Inflammatory macrophage (primary cell): Measurements from ENCODE around the gene BRI3BP.
A peak's percentile ranks its signal among the peaks of the same experiment; 100 is the strongest.
"Not testable (repeated sequence)": the region's sequence is repeated elsewhere in the genome, so short reads cannot be mapped to it uniquely, and the experiment has no call there.

ENCODE experiments used
- DNase-seq, 2 donors: peaks; one replicate each; pipeline ENCODE4 v3.0.0-alpha.2; 2020 to 2022

The BRI3BP gene

DNA sequence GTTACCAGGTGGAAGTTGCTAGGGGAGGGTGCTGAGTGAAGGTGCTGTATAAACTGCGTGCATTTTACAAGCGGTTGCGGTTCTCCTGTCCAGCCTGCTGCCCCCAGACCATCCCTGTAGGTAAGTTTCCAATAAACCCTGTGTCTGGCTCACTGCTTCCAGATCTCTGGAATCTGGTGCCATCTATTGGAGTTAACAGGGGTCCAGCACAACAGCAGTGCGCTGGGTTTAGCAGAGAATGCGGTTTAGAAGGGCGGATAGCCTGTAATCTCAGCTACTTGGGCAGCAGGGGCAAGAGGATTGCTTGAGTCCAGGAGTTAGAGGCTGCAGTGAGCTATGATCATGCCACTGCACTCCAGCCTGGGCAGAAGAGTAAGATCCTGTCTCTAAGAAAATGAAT lies 76.7 kb downstream of the BRI3BP start:
- no peak for DNase-seq

DNA sequence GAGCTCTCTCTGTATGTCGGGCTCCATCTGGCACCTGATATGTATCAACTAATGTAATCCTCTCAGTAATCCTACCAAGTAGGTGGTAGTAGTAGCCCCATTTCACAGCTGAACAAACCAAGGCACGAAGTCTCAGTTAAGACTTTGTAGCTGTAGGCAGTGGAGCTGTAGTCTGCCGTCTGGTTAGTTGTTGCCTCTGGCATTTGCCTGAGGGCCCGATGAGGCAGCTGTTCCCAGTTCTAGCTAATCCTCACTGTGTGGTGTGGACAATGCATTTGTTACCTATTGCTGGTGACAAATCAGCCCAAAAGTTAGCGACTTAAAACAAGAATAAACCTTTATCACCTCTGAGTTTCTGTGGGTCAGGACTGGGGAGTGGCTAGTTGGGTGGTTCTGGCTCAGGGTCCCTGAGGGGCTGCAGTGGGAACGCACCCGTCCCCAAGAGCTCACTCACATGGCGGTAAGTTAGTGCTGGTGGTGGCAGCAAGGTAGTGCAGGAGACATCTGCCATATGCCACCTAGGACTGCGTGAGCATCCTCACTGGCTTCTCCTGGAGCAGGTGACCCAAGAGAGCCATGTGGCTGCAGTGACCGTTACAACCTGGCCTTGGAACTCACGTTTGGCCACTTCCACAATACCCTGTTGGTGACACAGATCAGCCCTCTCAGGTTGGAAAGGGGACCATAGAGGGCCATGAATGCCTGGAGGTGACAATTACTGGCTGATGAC lies 77.4 kb downstream of the BRI3BP start:
- DNase-seq: no peak

DNA sequence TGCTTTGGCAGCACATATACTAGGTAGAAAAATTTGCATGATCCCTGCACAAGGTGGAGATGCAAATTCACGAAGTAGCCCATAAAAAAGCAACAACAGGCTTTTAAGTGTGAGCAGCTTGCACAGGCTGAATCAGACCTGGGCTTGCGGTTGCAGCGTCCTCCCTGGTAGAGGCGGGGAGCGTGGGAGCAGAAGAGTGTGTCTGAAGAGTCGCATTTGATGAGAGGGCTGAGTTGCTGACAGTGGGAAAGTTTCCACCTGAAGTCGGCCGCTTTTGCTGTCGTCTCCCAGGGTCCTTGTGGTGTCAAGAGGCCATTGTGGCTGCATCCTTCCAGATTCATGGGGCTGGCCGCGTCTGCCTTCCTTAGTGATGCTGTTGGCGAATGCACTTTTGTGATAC lies 78.0 kb downstream of the BRI3BP start:
- DNase-seq: no peak

DNA sequence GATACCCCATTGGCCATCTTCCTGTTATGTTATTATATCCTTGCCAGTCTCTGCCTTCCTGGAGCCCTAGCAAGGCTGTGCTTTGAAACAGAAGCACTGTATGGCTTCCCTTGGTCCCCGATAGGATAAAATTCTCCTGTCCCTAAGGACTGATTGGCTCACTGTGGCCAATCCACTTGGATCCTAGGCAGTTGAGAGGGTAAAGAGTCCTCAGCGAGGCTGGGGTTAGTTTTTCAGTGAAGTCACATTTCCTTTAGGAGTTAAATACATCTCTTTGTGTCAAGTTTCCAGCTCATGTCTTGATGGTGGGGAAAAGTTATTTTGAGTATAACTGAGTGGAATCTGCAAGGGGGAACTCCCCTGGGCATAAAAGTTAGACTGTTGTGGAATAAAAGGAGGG lies 79.1 kb downstream of the BRI3BP start:
- no peak for DNase-seq

DNA sequence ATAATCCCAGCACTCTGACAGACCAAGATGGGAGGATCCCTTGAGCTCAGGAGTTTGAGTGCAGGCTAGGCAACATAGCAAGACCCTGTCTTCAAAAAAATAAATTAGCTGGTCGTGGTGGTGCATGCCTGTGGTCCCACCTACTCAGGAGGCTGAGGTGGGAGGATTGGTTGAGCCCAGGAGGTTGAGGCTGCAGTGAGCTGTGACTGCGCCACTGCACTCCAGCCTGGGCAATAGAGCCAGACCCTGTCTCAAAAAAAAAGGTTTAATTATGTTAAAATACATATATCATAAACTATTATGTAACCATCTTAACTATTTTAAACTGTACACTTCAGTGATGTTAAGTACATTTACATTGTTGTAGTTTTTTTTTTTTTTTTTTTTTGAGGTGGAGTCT lies 80.8 kb downstream of the BRI3BP start:
- DNase-seq: not testable (repeated sequence)

DNA sequence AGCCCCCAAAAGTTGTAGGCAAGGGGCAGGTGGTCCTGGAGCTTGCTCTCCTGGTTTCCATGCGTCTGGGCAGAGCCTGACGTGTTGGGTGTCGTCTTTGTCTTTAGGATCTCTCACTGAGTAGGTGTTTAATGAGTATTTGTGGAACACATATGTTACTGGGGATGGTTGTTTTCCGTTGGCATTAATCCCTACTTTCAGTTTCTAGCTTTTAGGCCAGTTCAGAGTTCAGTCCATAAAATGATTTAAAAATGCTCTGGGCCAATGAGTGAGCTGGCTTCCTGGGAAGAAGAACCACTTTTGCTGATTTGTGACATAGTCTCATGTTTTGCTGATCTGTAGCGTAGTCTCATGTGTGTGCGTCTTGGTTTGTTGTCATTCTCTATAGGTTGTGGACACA lies 82.7 kb downstream of the BRI3BP start:
- DNase-seq: no peak

DNA sequence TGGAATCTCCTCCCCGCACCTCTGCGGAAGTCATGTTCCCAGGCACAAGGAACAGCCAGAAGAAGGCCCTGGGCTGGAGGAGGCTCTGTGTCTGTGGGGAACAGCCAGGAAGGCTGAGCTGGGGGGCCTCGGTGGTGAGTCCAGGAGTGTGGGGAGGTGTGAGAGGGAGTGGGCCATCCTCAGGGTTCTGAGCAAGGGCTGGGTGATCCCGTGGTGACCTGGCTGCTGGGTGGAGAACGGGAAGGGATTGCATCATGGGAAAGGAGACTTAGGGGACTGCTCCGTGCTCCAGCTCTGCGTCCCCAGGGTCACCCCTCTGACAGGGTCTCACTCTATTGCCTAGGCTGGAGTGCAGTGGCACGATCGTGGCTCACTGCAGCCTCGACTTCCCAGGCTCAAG lies 85.6 kb downstream of the BRI3BP start:
- no peak for DNase-seq

DNA sequence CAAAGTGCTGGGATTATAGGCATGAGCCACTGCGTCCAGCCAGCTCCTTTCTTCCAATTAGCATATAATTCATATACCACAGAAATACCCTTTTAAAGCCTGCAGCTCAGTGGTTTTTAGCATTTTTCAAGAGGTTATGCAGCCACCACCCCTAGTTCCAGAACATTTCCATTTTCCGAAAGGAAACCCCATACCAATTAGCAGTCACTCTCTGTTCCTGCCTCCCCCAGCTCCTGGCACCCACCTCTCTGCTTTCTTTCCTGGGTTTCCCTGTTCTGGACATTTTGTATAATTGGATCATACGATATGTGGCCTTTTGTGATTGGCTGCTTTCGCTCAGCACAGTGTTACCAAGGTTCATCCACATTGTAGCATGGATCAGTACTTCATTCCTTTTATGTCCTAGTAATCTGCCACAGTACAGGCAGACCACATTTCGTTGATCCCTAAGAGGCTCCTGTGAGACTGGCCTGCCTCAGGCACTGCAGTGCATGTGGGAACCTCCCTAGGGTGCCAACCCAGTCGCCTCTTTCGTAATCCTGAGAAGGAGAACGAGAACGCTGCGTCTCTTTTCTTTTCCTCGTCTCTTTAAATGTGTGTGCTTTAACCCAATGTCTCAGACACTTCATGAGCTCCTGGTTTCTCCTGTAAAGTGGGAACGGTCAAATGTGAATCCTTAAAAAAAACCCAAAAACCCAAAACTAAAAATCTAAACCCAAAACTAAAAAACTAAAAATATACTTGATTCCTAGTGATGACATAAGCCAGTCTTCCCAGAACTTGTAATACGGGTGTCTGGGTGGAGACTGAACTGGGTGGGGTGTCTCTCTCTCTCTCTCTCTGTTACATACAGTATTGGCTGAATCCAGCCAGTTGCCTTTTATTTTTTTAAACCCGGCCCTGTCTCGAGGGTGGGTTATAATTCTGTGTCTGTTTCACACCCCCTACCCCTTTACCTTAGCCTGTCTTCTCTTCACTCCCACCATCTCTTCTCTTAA lies 86.5 kb downstream of the BRI3BP start:
- DNase-seq: peak; percentile 44 to 62
